K562 (cell line): ENCODE results near the gene GMPR2. TPM values are rescaled to one million over a fixed set of nuclear protein-coding genes. Genes with fewer than 3 reads are reported as not detected.

Experiments used
- CEBPB ChIP-seq: fragments of 450-650 bp; IDR thresholded peaks from 2 replicates; pipeline ENCODE4 v1.6.1; 2016; ENCODE audit warnings: missing genetic modification characterization, missing compliant biosample characterization
- CTBP1 ChIP-seq: fragments of 450-650 bp; IDR thresholded peaks from 2 replicates; pipeline ENCODE4 v1.6.1; 2016; ENCODE audit warnings: borderline replicate concordance
- GABPA ChIP-seq: fragments of 200-800 bp; sonication (Bioruptor generic); conservative IDR thresholded peaks from 2 replicates; pipeline ENCODE4 v1.6.1; 2016; ENCODE audit warnings: low read depth, missing genetic modification characterization, missing compliant biosample characterization
- GABPB1 ChIP-seq: sonication (generic); formaldehyde crosslinking; IDR thresholded peaks from 2 replicates; pipeline ENCODE4 v1.8.0; 2022; ENCODE audit warnings: mild to moderate bottlenecking, missing genetic modification reagents
- HDAC3 ChIP-seq: fragments of 450-650 bp; IDR thresholded peaks from 2 replicates; pipeline ENCODE4 v1.6.1; 2018; ENCODE audit warnings: borderline replicate concordance, mild to moderate bottlenecking, moderate library complexity; ENCODE audit not compliant: partially characterized antibody
- JUN ChIP-seq, 2 experiments: sonication (generic) in 1 of 2; formaldehyde crosslinking in 1 of 2; IDR thresholded peaks; 2 replicates each; pipeline versions ENCODE4 v1.6.1 to v1.8.0; 2012 to 2022; ENCODE audit warnings: borderline replicate concordance in 2 of 2, mild to moderate bottlenecking in 2 of 2, improper control_type of control experiment in 1 of 2, low read depth in 1 of 2, low read length in 1 of 2, missing genetic modification reagents in 1 of 2
- KAT2B ChIP-seq: IDR thresholded peaks from one replicate; pipeline ENCODE4 v1.6.1; 2012; ENCODE audit warnings: low read depth, mild to moderate bottlenecking, control low read depth, inconsistent platforms, low read length, moderate library complexity
- MED1 ChIP-seq: sonication (generic); formaldehyde crosslinking; IDR thresholded peaks from 2 replicates; pipeline ENCODE4 v1.8.1; 2023; ENCODE audit warnings: missing genetic modification reagents, borderline replicate concordance
- NCOR1 ChIP-seq: fragments of 450-650 bp; IDR thresholded peaks from 2 replicates; pipeline ENCODE4 v1.6.1; 2016; ENCODE audit warnings: mild to moderate bottlenecking, moderate library complexity
- NONO ChIP-seq, 2 experiments: fragments of 200-400 bp in 1 of 2; fragments of 450-650 bp in 1 of 2; formaldehyde crosslinking in 1 of 2; IDR thresholded peaks; 2 replicates each; pipeline ENCODE4 v1.6.1; 2017; ENCODE audit warnings: low read depth in 2 of 2, mild to moderate bottlenecking in 2 of 2, moderate library complexity in 2 of 2, low read length in 1 of 2
- NRF1 ChIP-seq, 2 experiments: fragments of 450-650 bp; IDR thresholded peaks in 1 of 2; conservative IDR thresholded peaks in 1 of 2; 2 replicates each; pipeline ENCODE4 v1.6.1; 2014; ENCODE audit warnings: mild to moderate bottlenecking in 2 of 2
- OTX1 ChIP-seq: fragments of 450-650 bp; formaldehyde crosslinking; IDR thresholded peaks from 2 replicates; pipeline ENCODE4 v1.4.0; 2022; ENCODE audit warnings: mild to moderate bottlenecking
- PHF21A ChIP-seq: fragments of 450-650 bp; IDR thresholded peaks from 2 replicates; pipeline ENCODE4 v1.6.1; 2017; ENCODE audit warnings: low read depth, borderline replicate concordance
- PHF8 ChIP-seq: fragments of 200-600 bp; sonication (generic); IDR thresholded peaks from 2 replicates; pipeline ENCODE4 v1.6.1; 2012; ENCODE audit warnings: mixed run types, mild to moderate bottlenecking, inconsistent platforms, low read length, moderate library complexity, borderline replicate concordance
- PKNOX1 ChIP-seq: fragments of 450-650 bp; IDR thresholded peaks from 2 replicates; pipeline ENCODE4 v1.6.1; 2016
- POLR2AphosphoS2 ChIP-seq: IDR thresholded peaks from 2 replicates; pipeline ENCODE4 v1.6.1; 2012; ENCODE audit warnings: low read length, improper control_type of control experiment
- RCOR1 ChIP-seq, 2 experiments: IDR thresholded peaks; 2 replicates each; pipeline ENCODE4 v1.6.1; 2012; ENCODE audit warnings: low read depth in 2 of 2, low read length in 2 of 2, borderline replicate concordance in 1 of 2, improper control_type of control experiment in 1 of 2
- SIRT6 ChIP-seq: IDR thresholded peaks from one replicate; pipeline ENCODE4 v1.6.1; 2012; ENCODE audit warnings: low read depth, mild to moderate bottlenecking, control low read depth, inconsistent platforms, low read length, moderate library complexity
- SMARCA4 ChIP-seq: fragments of 450-650 bp; IDR thresholded peaks from 2 replicates; pipeline ENCODE4 v1.6.1; 2016
- SMARCA5 ChIP-seq: fragments of 450-650 bp; IDR thresholded peaks from 2 replicates; pipeline ENCODE4 v1.6.1; 2016
- YY1 ChIP-seq, 3 experiments: IDR thresholded peaks; 2 replicates each; pipeline ENCODE4 v1.6.1; 2011; ENCODE audit warnings: low read length in 2 of 3, mild to moderate bottlenecking in 2 of 3, moderate library complexity in 2 of 3, borderline replicate concordance in 1 of 3, control low read depth in 1 of 3, low read depth in 1 of 3; ENCODE audit not compliant: insufficient read depth in 3 of 3, insufficient replicate concordance in 2 of 3, control insufficient read depth in 1 of 3, insufficient read length in 1 of 3; ENCODE audit errors: extremely low read depth in 1 of 3
- ZNF354B ChIP-seq: fragments of 250-450 bp; sonication (Bioruptor Pico); IDR thresholded peaks from 2 replicates; pipeline ENCODE4 v1.4.0; 2020
- ZNF586 ChIP-seq: fragments of 450-650 bp; formaldehyde crosslinking; conservative IDR thresholded peaks from 2 replicates; pipeline ENCODE4 v1.4.0; 2020; ENCODE audit warnings: mild to moderate bottlenecking, moderate library complexity
- ZSCAN29 ChIP-seq: fragments of 450-650 bp; IDR thresholded peaks from 2 replicates; pipeline ENCODE4 v1.6.1; 2017
- polyA plus RNA-seq, 8 experiments: library from polyadenylated mRNA; depleted of rRNA in 4 of 8; stranded (reverse) in 5 of 8; unstranded in 3 of 8; fragments of >200 nt; fragmentation: Nextera tagmentation in 2 of 8; fragmentation: Illumina TruSeq in 1 of 8; extraction: Ambion mirVana in 2 of 8; extraction: Trizol in 1 of 8; gene quantifications; 2 replicates each; pipeline versions ENCODE4 v1.2.1 to v1.2.3, GENCODE V29; 2011 to 2014; ENCODE audit warnings: inconsistent platforms in 1 of 8, missing spikeins in 1 of 8
- total RNA-seq, 7 experiments: library from RNA; depleted of rRNA in 6 of 7; stranded (reverse); fragments of >200 nt in 6 of 7; fragmentation: Illumina TruSeq in 2 of 7; extraction: Trizol in 2 of 7; gene quantifications; 2 replicates each; pipeline versions ENCODE4 v1.2.1 to v1.2.3, GENCODE V29; 2011 to 2021; ENCODE audit warnings: low replicate concordance in 1 of 7
- TF ChIP-seq, protein P1 (sequence below): sonication (generic); formaldehyde crosslinking; IDR thresholded peaks from 2 replicates; pipeline ENCODE4 v1.4.0; 2020; ENCODE audit warnings: mild to moderate bottlenecking, missing genetic modification reagents

Gene GMPR2
- total and polyA plus RNA-seq, 9 of the 15 experiments (the other 6 are each of a cell fraction or from before 2014, with no cell fraction given), result 26.4 to 67.4 (median 36.3) TPM

GRCh38 chr14:24215495-24216344 is 17.0 kb upstream of the GMPR2 start, which contains the start of gene MDP1 (continued):
- TF ChIP-seq PKNOX1 (peak; percentile 68; the same call in 1 of the 2 replicates), NCOR1 (0 out of 2 replicates have a peak, but pooled peaks have one; percentile 11), CEBPB (peak; percentile 96), ZNF586 (CRISPR knock-in tag) (no peak), YY1 (IDR thresholded peaks at IDR 0.05; ENCODE audit: borderline replicate concordance in 1 of 3, control insufficient read depth in 1 of 3, extremely low read depth in 1 of 3, insufficient read depth in 3 of 3, insufficient read length in 1 of 3, insufficient replicate concordance in 2 of 3, low read depth in 1 of 3, low read length in 2 of 3) (peak; percentile 52 to 91 (median 85)), JUN (IDR thresholded peaks at IDR 0.05; ENCODE audit: borderline replicate concordance, low read depth, low read length) (peak; percentile 24; the same call in 1 of the 2 replicates), JUN (CRISPR knock-in tag; IDR thresholded peaks at IDR 0.05; ENCODE audit: borderline replicate concordance) (0 out of 2 replicates have a peak, but pooled peaks have one; percentile 31), KAT2B (no peak), ZNF354B (CRISPR knock-in tag) (no peak), GABPA (0 out of 2 replicates have a peak, but pooled peaks have one; percentile 42), HDAC3 (no peak), SIRT6 (peak; percentile 44), OTX1 (CRISPR knock-in tag) (peak; percentile 7; the same call in 1 of the 2 replicates), SMARCA5 (no peak), POLR2AphosphoS2 (peak; percentile 92), SMARCA4 (no peak), RCOR1 (IDR thresholded peaks at IDR 0.05; ENCODE audit: borderline replicate concordance in 1 of 2, low read depth in 2 of 2, low read length in 2 of 2) (peak in 1 of 2 experiments; percentile 73; a peak in 2 of 4 replicates), PHF21A (no peak), NRF1 (conservative IDR thresholded peaks at IDR 0.05 in 1 of 2, IDR thresholded peaks at IDR 0.05 in 1 of 2) (peak; percentile 58 to 65; a peak in 3 of 4 replicates), MED1 (CRISPR knock-in tag) (no peak), ZSCAN29 (0 out of 2 replicates have a peak, but pooled peaks have one; percentile 26), PHF8 (peak; percentile 84; the same call in 1 of the 2 replicates), CTBP1 (peak; percentile 81; the same call in 1 of the 2 replicates), GABPB1 (CRISPR knock-in tag) (peak; percentile 60; the same call in 1 of the 2 replicates), NONO (IDR thresholded peaks at IDR 0.05; ENCODE audit: low read depth in 2 of 2, low read length in 1 of 2) (peak in 1 of 2 experiments; percentile 61; a peak in 1 of 4 replicates)
- TF ChIP-seq, protein P1, sequence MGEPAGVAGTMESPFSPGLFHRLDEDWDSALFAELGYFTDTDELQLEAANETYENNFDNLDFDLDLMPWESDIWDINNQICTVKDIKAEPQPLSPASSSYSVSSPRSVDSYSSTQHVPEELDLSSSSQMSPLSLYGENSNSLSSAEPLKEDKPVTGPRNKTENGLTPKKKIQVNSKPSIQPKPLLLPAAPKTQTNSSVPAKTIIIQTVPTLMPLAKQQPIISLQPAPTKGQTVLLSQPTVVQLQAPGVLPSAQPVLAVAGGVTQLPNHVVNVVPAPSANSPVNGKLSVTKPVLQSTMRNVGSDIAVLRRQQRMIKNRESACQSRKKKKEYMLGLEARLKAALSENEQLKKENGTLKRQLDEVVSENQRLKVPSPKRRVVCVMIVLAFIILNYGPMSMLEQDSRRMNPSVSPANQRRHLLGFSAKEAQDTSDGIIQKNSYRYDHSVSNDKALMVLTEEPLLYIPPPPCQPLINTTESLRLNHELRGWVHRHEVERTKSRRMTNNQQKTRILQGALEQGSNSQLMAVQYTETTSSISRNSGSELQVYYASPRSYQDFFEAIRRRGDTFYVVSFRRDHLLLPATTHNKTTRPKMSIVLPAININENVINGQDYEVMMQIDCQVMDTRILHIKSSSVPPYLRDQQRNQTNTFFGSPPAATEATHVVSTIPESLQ (CRISPR knock-in tag), result no peak
